GM12875 (cell line): ENCODE results near the gene ATP8A2.

Source experiments
- H3K4me3 ChIP-seq: one replicate; pipeline ENCODE4 v1.5.1; 2011; ENCODE audit warnings: low read depth, low read length, control low read depth
- CTCF ChIP-seq: IDR thresholded peaks from 2 replicates; pipeline ENCODE4 v1.5.1; 2011; ENCODE audit warnings: low read depth, mild to moderate bottlenecking, control low read depth, inconsistent platforms, low read length, moderate library complexity, borderline replicate concordance; ENCODE audit not compliant: insufficient read depth

ATP8A2 gene

GRCh38 chr13:25659091-25659795 is 287.5 kb downstream of the ATP8A2 start:
- H3K4me3 ChIP-seq: no peak overlapping the region
- TF ChIP-seq CTCF: no peak

- no peak overlapping the region for H3K4me3 ChIP-seq
- TF ChIP-seq CTCF: no peak
Observed at GRCh38 chr13:25660996-25661395, 289.2 kb downstream of the ATP8A2 start.

- TF ChIP-seq CTCF: no peak
- no peak overlapping the region for H3K4me3 ChIP-seq
Observed at GRCh38 chr13:25662516-25662915, 290.7 kb downstream of the ATP8A2 start.

GRCh38 chr13:25668345-25668744 is 296.6 kb downstream of the ATP8A2 start:
- TF ChIP-seq CTCF: no peak
- no peak overlapping the region for H3K4me3 ChIP-seq

DNA sequence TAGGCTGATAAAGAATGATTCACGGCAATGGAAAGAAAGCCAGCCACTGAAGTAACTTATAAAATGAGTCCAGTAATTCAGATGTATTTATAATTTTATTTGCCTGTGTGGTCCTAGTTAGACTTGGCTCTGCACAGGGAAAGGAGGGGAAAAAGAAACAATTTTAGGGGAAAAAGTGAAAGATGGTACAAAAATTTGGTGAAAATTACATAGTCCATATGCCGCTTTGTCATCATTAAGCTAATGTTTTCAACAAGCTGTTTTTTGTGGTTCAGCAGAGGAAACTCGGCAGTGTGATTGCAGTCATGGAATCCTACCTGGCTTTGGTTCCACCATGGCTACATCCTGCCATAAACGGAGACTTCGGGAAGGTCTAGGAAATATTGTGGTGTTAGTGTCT is 301.9 kb downstream of the ATP8A2 start:
- H3K4me3 ChIP-seq: no peak overlapping the region
- TF ChIP-seq CTCF: no peak

- TF ChIP-seq CTCF: no peak
- H3K4me3 ChIP-seq: no peak overlapping the region
Observed at GRCh38 chr13:25674371-25674770, 302.6 kb downstream of the ATP8A2 start.

DNA sequence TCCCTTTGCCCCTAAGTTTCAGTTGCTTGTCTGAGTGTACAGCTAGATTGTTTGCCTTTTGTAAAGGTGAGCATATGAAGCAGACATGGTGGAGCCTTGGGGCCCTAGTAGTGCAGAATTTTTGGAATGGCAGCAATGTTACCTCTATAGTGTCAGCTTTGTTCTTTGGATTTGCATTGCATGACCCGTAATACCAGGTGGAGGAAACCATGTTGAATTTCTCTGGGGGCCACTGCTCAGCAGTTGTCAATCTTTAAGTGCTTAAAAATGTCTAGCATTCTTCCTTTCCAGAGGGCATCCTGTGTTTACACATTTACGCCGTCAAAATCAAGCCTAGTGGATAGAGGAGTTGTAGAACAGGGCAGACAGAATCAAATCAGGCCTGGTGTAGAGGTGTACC is 303.3 kb downstream of the ATP8A2 start:
- no peak for TF ChIP-seq CTCF
- no peak overlapping the region for H3K4me3 ChIP-seq
